Spleen (tissue), 7 donors: ENCODE measurements around the gene DDX46.

Experiments used
- POLR2A ChIP-seq, 3 donors: fragments of 450-650 bp; IDR thresholded peaks; one replicate each; pipeline ENCODE4 v1.5.1; 2017; ENCODE audit warnings: antibody characterized with exemption in 3 of 3, mild to moderate bottlenecking in 1 of 3
- POLR2AphosphoS5 ChIP-seq, 3 donors: sonication (generic); formaldehyde crosslinking; IDR thresholded peaks; one replicate each; pipeline ENCODE4 v1.5.1; 2017; ENCODE audit warnings: antibody characterized with exemption in 3 of 3
- TF ChIP-seq, protein P1 (sequence below), 11 experiments: fragments of 200-600 bp in 7 of 11; fragments of 450-650 bp in 4 of 11; sonication (generic) in 4 of 11; IDR thresholded peaks in 8 of 11; conservative IDR thresholded peaks in 3 of 11; 1 replicate in 7 of 11; 2 replicates in 4 of 11; pipeline versions ENCODE4 v1.4.0 to v1.8.0; 2016 to 2021; ENCODE audit warnings: antibody characterized with exemption in 11 of 11, inconsistent platforms in 4 of 11, mild to moderate bottlenecking in 1 of 11
- donor health status: DM: no; HTN: no; CAD: no; lungs with moderate emphysema.
- donor health status: DM: no; HTN: no; CAD: no.
- donor health status: DM: no; HTN: no; CAD: no.

DNA sequence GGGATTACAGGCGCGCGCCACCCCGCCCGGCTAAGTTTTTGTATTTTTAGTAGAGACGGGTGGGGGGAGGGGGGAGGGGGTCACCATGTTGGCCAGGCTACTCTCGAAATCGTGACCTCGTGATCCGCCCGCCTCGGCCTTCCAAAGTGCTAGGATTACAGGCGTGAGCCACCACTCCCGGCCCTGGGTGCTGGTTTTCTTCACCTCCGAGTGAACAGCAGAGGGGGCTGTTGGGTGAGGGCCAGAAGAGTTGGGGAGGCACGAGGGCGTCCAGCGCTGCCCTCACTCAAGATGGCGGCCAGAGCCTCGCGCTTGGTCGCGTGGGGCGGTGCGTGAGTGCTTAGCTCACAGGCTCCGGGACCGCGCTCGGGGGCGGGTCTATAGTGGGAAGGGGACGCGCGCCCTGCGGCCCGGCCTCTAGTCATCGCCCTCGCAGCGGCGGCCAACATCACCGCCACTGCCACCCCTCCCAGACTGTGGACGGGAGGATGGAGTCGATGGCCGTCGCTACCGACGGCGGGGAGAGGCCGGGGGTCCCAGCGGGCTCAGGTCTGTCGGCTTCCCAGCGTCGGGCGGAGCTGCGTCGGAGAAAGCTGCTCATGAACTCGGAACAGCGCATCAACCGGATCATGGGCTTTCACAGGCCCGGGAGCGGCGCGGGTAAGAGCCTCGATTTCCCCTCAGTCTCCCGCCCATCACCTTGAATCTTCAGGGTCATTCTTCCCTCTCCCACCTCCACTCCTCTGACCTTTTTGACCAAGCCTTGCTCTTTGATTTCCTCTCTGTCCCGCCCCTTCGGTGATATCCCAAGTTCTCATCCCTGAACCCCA lies 20.2 kb upstream of the DDX46 start, which contains the start of gene CAMLG:
- TF ChIP-seq, protein P1, sequence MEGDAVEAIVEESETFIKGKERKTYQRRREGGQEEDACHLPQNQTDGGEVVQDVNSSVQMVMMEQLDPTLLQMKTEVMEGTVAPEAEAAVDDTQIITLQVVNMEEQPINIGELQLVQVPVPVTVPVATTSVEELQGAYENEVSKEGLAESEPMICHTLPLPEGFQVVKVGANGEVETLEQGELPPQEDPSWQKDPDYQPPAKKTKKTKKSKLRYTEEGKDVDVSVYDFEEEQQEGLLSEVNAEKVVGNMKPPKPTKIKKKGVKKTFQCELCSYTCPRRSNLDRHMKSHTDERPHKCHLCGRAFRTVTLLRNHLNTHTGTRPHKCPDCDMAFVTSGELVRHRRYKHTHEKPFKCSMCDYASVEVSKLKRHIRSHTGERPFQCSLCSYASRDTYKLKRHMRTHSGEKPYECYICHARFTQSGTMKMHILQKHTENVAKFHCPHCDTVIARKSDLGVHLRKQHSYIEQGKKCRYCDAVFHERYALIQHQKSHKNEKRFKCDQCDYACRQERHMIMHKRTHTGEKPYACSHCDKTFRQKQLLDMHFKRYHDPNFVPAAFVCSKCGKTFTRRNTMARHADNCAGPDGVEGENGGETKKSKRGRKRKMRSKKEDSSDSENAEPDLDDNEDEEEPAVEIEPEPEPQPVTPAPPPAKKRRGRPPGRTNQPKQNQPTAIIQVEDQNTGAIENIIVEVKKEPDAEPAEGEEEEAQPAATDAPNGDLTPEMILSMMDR (IDR thresholded peaks at IDR 0.05 in 8 of 11, conservative IDR thresholded peaks at IDR 0.05 in 3 of 11), result peak; percentile 65 to 93 (median 80)
- TF ChIP-seq POLR2A (IDR thresholded peaks at IDR 0.05) (peak; percentile 83 to 91 (median 88)), POLR2AphosphoS5 (IDR thresholded peaks at IDR 0.05) (peak; percentile 98 to 99 (median 99))
